Activated CD8-positive, alpha-beta T cell treated with anti-CD3 and anti-CD28 coated beads, Interleukin-2, amount 10 ng/mL, durations not matched to agents 7 days and 5 days (primary cell): ENCODE measurements around the gene LUC7L3. TPM values are rescaled to one million over a fixed set of nuclear protein-coding genes. Genes with fewer than 3 reads are reported as not detected.
A peak's percentile ranks its signal among the peaks of the same experiment; 100 is the strongest.
"Not testable (repeated sequence)": the region's sequence is repeated elsewhere in the genome, so short reads cannot be mapped to it uniquely, and the experiment has no call there.

Experiments used
- ATAC-seq: fragments of 150-1000 bp; cut with Tn5 transposase; one replicate; pipeline ENCODE4 v1.10.0; 2021; ENCODE audit warnings: moderate library complexity
- CTCF ChIA-PET: fragments of 350-600 bp; sonication (Branson Sonifier 250); formaldehyde crosslinking; loops from one replicate; lab custom pipeline; 2021; ENCODE audit warnings: antibody characterized with exemption; lab: Charles Lee
- POLR2A ChIA-PET: fragments of 350-600 bp; sonication (Branson Sonifier 250); formaldehyde crosslinking; loops from one replicate; lab custom pipeline; 2021; ENCODE audit warnings: antibody characterized with exemption; lab: Charles Lee
- DNase-seq: peaks from one replicate; pipeline ENCODE4 v3.0.0-alpha.2; 2020
- H3K27ac Mint-ChIP-seq: one replicate; pipeline ENCODE4 v1.8.0; 2021; ENCODE audit warnings: mild to moderate bottlenecking, mixed read lengths
- H3K27me3 Mint-ChIP-seq: one replicate; pipeline ENCODE4 v1.8.0; 2021; ENCODE audit warnings: low read depth, mixed read lengths
- H3K36me3 Mint-ChIP-seq: one replicate; pipeline ENCODE4 v1.8.0; 2021; ENCODE audit warnings: low read depth, mixed read lengths
- H3K4me1 Mint-ChIP-seq: one replicate; pipeline ENCODE4 v1.8.0; 2021; ENCODE audit warnings: low read depth, mixed read lengths
- H3K4me3 Mint-ChIP-seq: one replicate; pipeline ENCODE4 v1.8.0; 2021; ENCODE audit warnings: mild to moderate bottlenecking, mixed read lengths
- H3K9me3 Mint-ChIP-seq: one replicate; pipeline ENCODE4 v1.8.0; 2022; ENCODE audit warnings: mixed read lengths; ENCODE audit not compliant: insufficient read depth
- total RNA-seq, 2 experiments: library from RNA; stranded (reverse); gene quantifications; one replicate each; pipeline ENCODE4 v1.2.3, GENCODE V29; 2021

LUC7L3 gene
- total RNA-seq: 100 to 1,000 TPM; 112 to 116 TPM

- Mint-ChIP-seq H3K4me3 (peak within 1 kb of the TSS; percentile 99), H3K27ac (peak within 1 kb of the TSS; percentile 99), H3K9me3 (no peaks in the 10 kb centered on the region), H3K36me3 (peaks cover 12% of the 10 kb centered on the region), H3K27me3 (no peaks in the 10 kb centered on the region), H3K4me1 (peaks cover 25% of the 10 kb centered on the region)
- ChIA-PET POLR2A (interaction anchor here (0.6 to 1.4 kb wide), 12 partner anchors 9 to 338 kb away, joined by 3 to 31 read pairs (median 4); partner anchors contain the start of genes ANKRD40 and TOB1), CTCF (interaction anchor here (0.7 to 1.1 kb wide), 2 partner anchors 19 to 44 kb away, joined by 3 read pairs; no protein-coding TSS in a partner anchor)
- DNase-seq (peak; percentile 95), ATAC-seq (peak; percentile 94)
Measured at GRCh38 chr17:50719144-50719923, at the start of gene LUC7L3. LUC7L3 (plus strand) TSS chr17:50719603; CDS start chr17:50719733, 130 bp downstream.

- Mint-ChIP-seq H3K9me3 (no peaks in the 10 kb centered on the region), H3K36me3 (no peaks in the 10 kb centered on the region), H3K27ac (no peak overlapping the region), H3K4me3 (no peak overlapping the region), H3K4me1 (no peaks in the 10 kb centered on the region), H3K27me3 (no peaks in the 10 kb centered on the region)
- POLR2A ChIA-PET: no interaction called here
- CTCF ChIA-PET: interaction anchor here (0.6 kb wide), 1 partner anchor 32 kb away, joined by 5 read pairs; no protein-coding TSS in a partner anchor
- ATAC-seq (no peak), DNase-seq (no peak)
Measured at GRCh38 chr17:50672071-50672470, 47.3 kb upstream of the LUC7L3 start.

GRCh38 chr17:50672831-50673551, 46.4 kb upstream of the LUC7L3 start:
- ChIA-PET POLR2A (no interaction called here), CTCF (interaction anchor here (0.6 kb wide), 1 partner anchor 31 kb away, joined by 5 read pairs; no protein-coding TSS in a partner anchor)
- H3K27me3 Mint-ChIP-seq: no peaks in the 10 kb centered on the region
- DNase-seq (no peak), ATAC-seq (no peak)
- no peaks in the 10 kb centered on the region for H3K9me3 Mint-ChIP-seq
- H3K36me3 Mint-ChIP-seq: no peaks in the 10 kb centered on the region
- H3K4me3 Mint-ChIP-seq: no peak overlapping the region
- H3K4me1 Mint-ChIP-seq: no peaks in the 10 kb centered on the region
- no peak overlapping the region for H3K27ac Mint-ChIP-seq

- Mint-ChIP-seq H3K27ac (no peak overlapping the region), H3K36me3 (no peaks in the 10 kb centered on the region), H3K9me3 (no peaks in the 10 kb centered on the region), H3K4me1 (no peaks in the 10 kb centered on the region), H3K27me3 (peaks cover 6% of the 10 kb centered on the region), H3K4me3 (no peak overlapping the region)
- ChIA-PET CTCF (interaction anchor here (1.6 kb wide), 1 partner anchor 9 kb away, joined by 3 read pairs; no protein-coding TSS in a partner anchor), POLR2A (no interaction called here)
- ATAC-seq (no peak), DNase-seq (no peak)
Measured at GRCh38 chr17:50675190-50675589, 44.2 kb upstream of the LUC7L3 start.

GRCh38 chr17:50675627-50676026, 43.8 kb upstream of the LUC7L3 start:
- H3K36me3 Mint-ChIP-seq: no peaks in the 10 kb centered on the region
- no peak for DNase-seq
- H3K27me3 Mint-ChIP-seq: peaks cover 10% of the 10 kb centered on the region
- H3K9me3 Mint-ChIP-seq: no peaks in the 10 kb centered on the region
- no peak for ATAC-seq
- no peak overlapping the region for H3K27ac Mint-ChIP-seq
- H3K4me3 Mint-ChIP-seq: no peak overlapping the region
- H3K4me1 Mint-ChIP-seq: no peaks in the 10 kb centered on the region
- ChIA-PET CTCF (interaction anchor here (1.6 kb wide), 1 partner anchor 8 kb away, joined by 3 read pairs; no protein-coding TSS in a partner anchor), POLR2A (no interaction called here)

GRCh38 chr17:50676065-50676975, 43.1 kb upstream of the LUC7L3 start:
- Mint-ChIP-seq H3K36me3 (no peaks in the 10 kb centered on the region), H3K27me3 (peaks cover 14% of the 10 kb centered on the region), H3K4me3 (no peak overlapping the region), H3K4me1 (peaks cover 2% of the 10 kb centered on the region), H3K9me3 (no peaks in the 10 kb centered on the region), H3K27ac (no peak overlapping the region)
- no peak for ATAC-seq
- ChIA-PET POLR2A (no interaction called here), CTCF (interaction anchor here (1.6 kb wide), 1 partner anchor 8 kb away, joined by 3 read pairs; no protein-coding TSS in a partner anchor)
- DNase-seq: no peak

- Mint-ChIP-seq H3K27ac (no peak overlapping the region), H3K4me1 (peaks cover 6% of the 10 kb centered on the region), H3K4me3 (no peak overlapping the region), H3K27me3 (peaks cover 27% of the 10 kb centered on the region), H3K9me3 (no peaks in the 10 kb centered on the region), H3K36me3 (no peaks in the 10 kb centered on the region)
- POLR2A ChIA-PET: no interaction called here
- no peak for DNase-seq
- ATAC-seq: no peak
- CTCF ChIA-PET: no interaction called here
Measured at GRCh38 chr17:50677851-50678375, 41.5 kb upstream of the LUC7L3 start.

GRCh38 chr17:50679008-50679544, 40.3 kb upstream of the LUC7L3 start:
- no peak for ATAC-seq
- ChIA-PET CTCF (interaction anchor here (1.5 kb wide), 1 partner anchor 15 kb away, joined by 5 read pairs; no protein-coding TSS in a partner anchor), POLR2A (no interaction called here)
- DNase-seq: no peak
- Mint-ChIP-seq H3K4me3 (no peak overlapping the region), H3K4me1 (peaks cover 6% of the 10 kb centered on the region), H3K36me3 (no peaks in the 10 kb centered on the region), H3K27me3 (peaks cover 27% of the 10 kb centered on the region), H3K9me3 (no peaks in the 10 kb centered on the region), H3K27ac (no peak overlapping the region)

- DNase-seq: no peak
- CTCF ChIA-PET: interaction anchor here (1.0 to 1.5 kb wide), 2 partner anchors 14 to 54 kb away, joined by 4 to 5 read pairs; no protein-coding TSS in a partner anchor
- Mint-ChIP-seq H3K9me3 (no peaks in the 10 kb centered on the region), H3K4me1 (peaks cover 6% of the 10 kb centered on the region), H3K27me3 (peaks cover 27% of the 10 kb centered on the region), H3K27ac (no peak overlapping the region), H3K4me3 (no peak overlapping the region), H3K36me3 (no peaks in the 10 kb centered on the region)
- ATAC-seq: no peak
- POLR2A ChIA-PET: no interaction called here
Measured at GRCh38 chr17:50680126-50680525, 39.3 kb upstream of the LUC7L3 start.

- H3K36me3 Mint-ChIP-seq, H3K4me1 Mint-ChIP-seq, H3K27ac Mint-ChIP-seq, ATAC-seq, POLR2A ChIA-PET, H3K4me3 Mint-ChIP-seq, DNase-seq, H3K9me3 Mint-ChIP-seq: not testable (repeated sequence)
- peaks cover 27% of the 10 kb centered on the region for H3K27me3 Mint-ChIP-seq
- CTCF ChIA-PET: interaction anchor here (1.0 to 1.5 kb wide), 2 partner anchors 14 to 55 kb away, joined by 4 to 5 read pairs; no protein-coding TSS in a partner anchor
Measured at GRCh38 chr17:50680543-50681262, 38.7 kb upstream of the LUC7L3 start.
